Mammary epithelial cell (primary cell): Measurements from ENCODE around the gene SLFN12L.

Experiments used
- EZH2 ChIP-seq: IDR thresholded peaks from 2 replicates; pipeline ENCODE4 v1.6.1; 2012; ENCODE audit warnings: low read length, inconsistent platforms, borderline replicate concordance
- TF ChIP-seq, protein P1 (sequence below), 2 donors: IDR thresholded peaks in 1 of 2; conservative IDR thresholded peaks in 1 of 2; 2 replicates each; pipeline ENCODE4 v1.5.1; 2011 to 2012; ENCODE audit warnings: inconsistent platforms in 2 of 2, low read length in 2 of 2, mild to moderate bottlenecking in 2 of 2, control low read depth in 1 of 2, low read depth in 1 of 2; ENCODE audit not compliant: insufficient read depth in 1 of 2; ENCODE audit errors: extremely low read depth in 1 of 2

DNA sequence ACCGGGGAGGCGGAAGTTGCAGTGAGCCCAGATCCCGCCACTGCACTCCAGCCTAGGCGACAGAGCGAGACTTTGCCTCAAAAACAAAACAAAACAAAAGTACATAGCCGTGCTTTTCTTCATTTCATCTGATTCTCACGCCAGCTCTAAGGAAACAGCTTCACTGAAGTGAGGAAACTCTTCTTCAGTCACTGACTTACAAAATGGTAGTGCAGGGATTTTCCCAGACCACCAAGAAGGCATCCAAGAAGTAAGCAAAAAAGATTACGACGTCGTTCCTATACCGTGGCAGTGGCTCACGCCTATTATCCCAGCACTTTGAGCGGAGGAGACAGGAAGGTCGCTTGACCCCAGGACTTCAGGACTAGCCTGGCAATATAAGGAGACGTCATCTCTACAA, 48.5 kb downstream of the SLFN12L start:
- TF ChIP-seq, protein P1, sequence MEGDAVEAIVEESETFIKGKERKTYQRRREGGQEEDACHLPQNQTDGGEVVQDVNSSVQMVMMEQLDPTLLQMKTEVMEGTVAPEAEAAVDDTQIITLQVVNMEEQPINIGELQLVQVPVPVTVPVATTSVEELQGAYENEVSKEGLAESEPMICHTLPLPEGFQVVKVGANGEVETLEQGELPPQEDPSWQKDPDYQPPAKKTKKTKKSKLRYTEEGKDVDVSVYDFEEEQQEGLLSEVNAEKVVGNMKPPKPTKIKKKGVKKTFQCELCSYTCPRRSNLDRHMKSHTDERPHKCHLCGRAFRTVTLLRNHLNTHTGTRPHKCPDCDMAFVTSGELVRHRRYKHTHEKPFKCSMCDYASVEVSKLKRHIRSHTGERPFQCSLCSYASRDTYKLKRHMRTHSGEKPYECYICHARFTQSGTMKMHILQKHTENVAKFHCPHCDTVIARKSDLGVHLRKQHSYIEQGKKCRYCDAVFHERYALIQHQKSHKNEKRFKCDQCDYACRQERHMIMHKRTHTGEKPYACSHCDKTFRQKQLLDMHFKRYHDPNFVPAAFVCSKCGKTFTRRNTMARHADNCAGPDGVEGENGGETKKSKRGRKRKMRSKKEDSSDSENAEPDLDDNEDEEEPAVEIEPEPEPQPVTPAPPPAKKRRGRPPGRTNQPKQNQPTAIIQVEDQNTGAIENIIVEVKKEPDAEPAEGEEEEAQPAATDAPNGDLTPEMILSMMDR (conservative IDR thresholded peaks at IDR 0.05 in 1 of 2, IDR thresholded peaks at IDR 0.05 in 1 of 2; ENCODE audit: extremely low read depth in 1 of 2, insufficient read depth in 1 of 2, low read depth in 1 of 2, low read length in 2 of 2): no peak
- no peak for TF ChIP-seq EZH2
